GM12878 (cell line): ENCODE data around the gene NAA35. TPM values are rescaled to one million over a fixed set of nuclear protein-coding genes. Genes with fewer than 3 reads are reported as not detected.

Source experiments
- ATAC-seq: fragments of 200-7000 bp; cut with Tn5 transposase; 3 replicates; pipeline ENCODE4 v1.9.1; 2020; ENCODE audit warnings: mild to moderate bottlenecking, moderate library complexity
- BruUV-seq: library from RNA; stranded (reverse); fragments of 400-500 nt; replicated peaks from 2 replicates; lab custom pipeline; 2021; lab: Mats Ljungman, UMichigan
- CTCF ChIA-PET: fragments of 300-600 bp; sonication (Branson Sonifier 250); formaldehyde crosslinking; extraction: SDS; loops from one replicate; lab custom pipeline; 2021; ENCODE audit warnings: inconsistent platforms; lab: Yijun Ruan, JAX
- POLR2A ChIA-PET: fragments of 350-600 bp; formaldehyde crosslinking; extraction: SDS; loops from one replicate; lab custom pipeline; 2021; ENCODE audit warnings: inconsistent platforms; lab: Charles Lee
- RAD21 ChIA-PET: fragments of 300-600 bp; sonication (Branson Sonifier 250); formaldehyde crosslinking; loops from one replicate; lab custom pipeline; 2023; ENCODE audit warnings: antibody characterized with exemption; ENCODE audit not compliant: unreplicated experiment; lab: Charles Lee
- SMC1A ChIA-PET: fragments of 300-600 bp; sonication (Branson Sonifier 250); formaldehyde crosslinking; loops from one replicate; lab custom pipeline; 2023; ENCODE audit not compliant: unreplicated experiment, uncharacterized antibody; lab: Charles Lee
- DNase-seq: peaks from one replicate; pipeline ENCODE4 v3.0.0-alpha.2; 2011; ENCODE audit warnings: low read depth, low spot score
- FAIRE-seq: peaks from 3 replicates; lab custom pipeline; 2011; peaks lifted over from hg19 to GRCh38; lab: Jason Lieb, UNC
- H2AFZ ChIP-seq: 2 replicates; pipeline ENCODE4 v1.6.0; 2011; ENCODE audit warnings: low read depth, low read length, control low read depth; ENCODE audit not compliant: control insufficient read depth
- H3K27ac ChIP-seq: 2 replicates; pipeline ENCODE4 v1.5.1; 2011; ENCODE audit warnings: control low read depth; ENCODE audit not compliant: control insufficient read depth, insufficient read depth
- H3K27me3 ChIP-seq, 2 experiments: replicated peaks in 1 of 2; 2 replicates each; pipeline versions ENCODE4 v1.6.0 to v1.6.1; 2011; ENCODE audit warnings: low read length in 1 of 2; ENCODE audit not compliant: control insufficient read depth in 2 of 2, insufficient read depth in 2 of 2
- H3K36me3 ChIP-seq, 2 experiments: 2 replicates each; pipeline ENCODE4 v1.5.1; 2011; ENCODE audit warnings: low read length in 1 of 2; ENCODE audit not compliant: control insufficient read depth in 2 of 2, insufficient read depth in 2 of 2
- H3K4me1 ChIP-seq: 2 replicates; pipeline ENCODE4 v1.6.1; 2011; ENCODE audit warnings: mild to moderate bottlenecking, low read length, moderate library complexity, mixed read lengths; ENCODE audit not compliant: control insufficient read depth, insufficient read depth
- H3K4me2 ChIP-seq: 2 replicates; pipeline ENCODE4 v1.6.0; 2011; ENCODE audit warnings: control low read depth; ENCODE audit not compliant: control insufficient read depth, insufficient read depth
- H3K4me3 ChIP-seq: fragments of 200-600 bp; sonication (generic); 2 replicates; pipeline ENCODE4 v1.5.1; 2016
- H3K79me2 ChIP-seq: 2 replicates; pipeline ENCODE4 v1.6.0; 2011; ENCODE audit warnings: low read length; ENCODE audit not compliant: control insufficient read depth, insufficient read depth
- H3K9ac ChIP-seq: 2 replicates; pipeline ENCODE4 v1.8.0; 2011; ENCODE audit warnings: low read length, control low read depth, mixed read lengths; ENCODE audit not compliant: control insufficient read depth, insufficient read depth
- H3K9me3 ChIP-seq: replicated peaks from 3 replicates; pipeline ENCODE4 v1.5.1; 2011; ENCODE audit warnings: mild to moderate bottlenecking, low read length; ENCODE audit not compliant: control insufficient read depth, insufficient read depth
- H4K20me1 ChIP-seq: 2 replicates; pipeline ENCODE4 v1.6.0; 2011; ENCODE audit not compliant: control insufficient read depth, insufficient read depth
- ATF7 ChIP-seq: fragments of 450-650 bp; IDR thresholded peaks from 2 replicates; pipeline ENCODE4 v1.6.1; 2016; ENCODE audit warnings: low read depth, mild to moderate bottlenecking
- CBX3 ChIP-seq: fragments of 200-600 bp; sonication (generic); IDR thresholded peaks from 2 replicates; pipeline ENCODE4 v1.6.1; 2016; ENCODE audit warnings: low read depth, borderline replicate concordance
- ETV6 ChIP-seq, 2 experiments: fragments of 450-650 bp in 1 of 2; IDR thresholded peaks in 1 of 2; conservative IDR thresholded peaks in 1 of 2; 2 replicates each; pipeline ENCODE4 v1.6.1; 2014; ENCODE audit warnings: antibody characterized with exemption in 1 of 2, borderline replicate concordance in 1 of 2, low read depth in 1 of 2, mild to moderate bottlenecking in 1 of 2, moderate library complexity in 1 of 2
- LARP7 ChIP-seq: fragments of 450-650 bp; IDR thresholded peaks from 2 replicates; pipeline ENCODE4 v1.6.1; 2017; ENCODE audit warnings: mild to moderate bottlenecking
- RAD21 ChIP-seq: IDR thresholded peaks from 2 replicates; pipeline ENCODE4 v1.6.1; 2011; ENCODE audit warnings: mild to moderate bottlenecking, low read depth, low read length, moderate library complexity; ENCODE audit not compliant: insufficient read depth
- SPI1 ChIP-seq: IDR thresholded peaks from 2 replicates; pipeline ENCODE4 v1.6.1; 2011; ENCODE audit warnings: low read depth, mild to moderate bottlenecking, low read length, moderate library complexity, borderline replicate concordance; ENCODE audit not compliant: insufficient read depth
- ZNF622 ChIP-seq: fragments of 450-650 bp; IDR thresholded peaks from 2 replicates; pipeline ENCODE4 v1.6.1; 2017; ENCODE audit warnings: mild to moderate bottlenecking, inconsistent platforms
- WGBS: methylation state at CpG from one replicate; pipeline ENCODE4 v1.1.6; 2016; ENCODE audit warnings: low lambda C conversion rate; ENCODE audit not compliant: insufficient replicate concordance, insufficient coverage; ENCODE audit errors: missing lambda C conversion rate; 5-methylcytosine and 5-hydroxymethylcytosine counted together
- in situ Hi-C: fragments of 300-500 bp; cut with MboI; formaldehyde crosslinking; loops from 9 replicates; pipeline ENCODE4 v1.14.3; 2018; ENCODE audit warnings: mixed read lengths
- intact Hi-C: fragments of 100-400 bp; cut with micrococcal nuclease; formaldehyde crosslinking; loops from one replicate; pipeline ENCODE4 v1.14.2; 2022; ENCODE audit not compliant: unreplicated experiment
- polyA plus RNA-seq, 11 experiments: library from polyadenylated mRNA; depleted of rRNA in 4 of 11; unstranded in 6 of 11; stranded (reverse) in 5 of 11; fragments of >200 nt; fragmentation: Nextera tagmentation in 4 of 11; fragmentation: Illumina TruSeq in 1 of 11; extraction: Ambion mirVana in 4 of 11; extraction: Trizol in 1 of 11; gene quantifications; 1 replicate in 1 of 11; 2 replicates in 10 of 11; pipeline versions ENCODE4 v1.2.1 to v1.2.3, GENCODE V29; 2011 to 2016; ENCODE audit warnings: inconsistent platforms in 2 of 11, missing spikeins in 2 of 11, low read depth in 1 of 11
- total RNA-seq, 4 experiments: library from RNA; depleted of rRNA in 3 of 4; stranded (reverse); fragments of >200 nt in 3 of 4; fragmentation: Illumina TruSeq in 1 of 4; extraction: Trizol in 1 of 4; gene quantifications; 2 replicates each; pipeline versions ENCODE4 v1.2.1 to v1.2.3, GENCODE V29; 2013 to 2021
- TF ChIP-seq, protein P1 (sequence below): fragments of 450-650 bp; formaldehyde crosslinking; IDR thresholded peaks from 2 replicates; pipeline ENCODE4 v1.5.0; 2022; ENCODE audit warnings: mild to moderate bottlenecking, missing genetic modification characterization

NAA35 gene
- total and polyA plus RNA-seq, 10 of the 15 experiments (the other 5 are each of a cell fraction or from before 2014, with no cell fraction given), result 15.5 to 38.0 (median 26.9) TPM

DNA sequence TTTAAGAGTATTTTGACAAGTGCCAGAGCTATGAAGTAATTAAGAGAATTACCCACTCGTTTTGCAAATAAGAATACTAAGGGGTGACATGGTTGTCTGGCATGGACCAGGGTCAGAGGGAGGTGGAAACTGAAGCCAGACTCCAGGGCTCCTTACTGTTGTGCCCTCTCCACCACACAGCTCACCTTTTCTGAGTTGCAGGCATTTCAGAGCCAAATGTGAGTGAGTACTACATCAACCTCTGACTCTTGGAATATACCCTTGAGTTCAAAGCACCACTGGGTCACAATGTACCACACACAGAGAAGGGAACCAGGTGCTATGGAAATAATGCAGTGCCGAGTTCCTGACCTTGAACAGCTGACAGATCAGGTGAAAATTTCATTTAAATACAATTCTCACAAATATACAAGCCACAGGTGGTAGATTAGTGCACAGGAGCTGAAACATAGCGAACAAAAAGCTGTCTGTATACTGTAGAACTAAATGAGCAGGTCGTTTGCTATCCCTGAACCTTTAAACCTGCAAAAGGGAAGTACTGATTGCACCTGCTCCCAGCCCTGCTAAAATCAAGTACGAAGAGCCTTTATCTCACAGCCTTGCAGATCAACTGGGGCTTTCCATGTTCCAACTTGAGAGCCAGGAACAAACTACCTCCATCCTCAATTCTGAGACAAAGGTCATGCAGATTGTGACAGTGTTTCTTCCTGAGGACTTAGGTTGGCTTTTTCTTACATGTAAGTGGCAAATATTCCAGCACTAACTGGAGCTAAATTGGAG, 101.4 kb downstream of the NAA35 start:
- no peaks in the 10 kb centered on the region for H3K79me2 ChIP-seq
- H3K4me3 ChIP-seq, result no peak overlapping the region
- WGBS, result 14% methylated on average over 5 of the region's 5 CpGs
- ChIA-PET POLR2A (no interaction called here), SMC1A (no interaction called here), CTCF (no interaction called here), RAD21 (no interaction called here)
- FAIRE-seq (no peak), ATAC-seq (no peak), DNase-seq (no peak)
- no peak overlapping the region for H2AFZ ChIP-seq
- H3K36me3 ChIP-seq, result no peaks in the 10 kb centered on the region
- no peak overlapping the region for H3K9ac ChIP-seq
- no peak for TF ChIP-seq LARP7
- H3K4me1 ChIP-seq, result no peaks in the 10 kb centered on the region
- no TSS peak for BruUV-seq
- no peaks in the 10 kb centered on the region for H3K27me3 ChIP-seq
- H4K20me1 ChIP-seq, result no peaks in the 10 kb centered on the region
- no peak overlapping the region for H3K4me2 ChIP-seq
- H3K9me3 ChIP-seq, result no peaks in the 10 kb centered on the region
- no peak overlapping the region for H3K27ac ChIP-seq
- intact Hi-C loops, result no loop called here
- in situ Hi-C loops, result no loop called here

GRCh38 chr9:86043586-86043985, 102.6 kb downstream of the NAA35 start:
- POLR2A ChIA-PET, result no interaction called here
- RAD21 ChIA-PET, result no interaction called here
- no peak for TF ChIP-seq CBX3
- no peak for TF ChIP-seq ATF7
- TF ChIP-seq, protein P1, sequence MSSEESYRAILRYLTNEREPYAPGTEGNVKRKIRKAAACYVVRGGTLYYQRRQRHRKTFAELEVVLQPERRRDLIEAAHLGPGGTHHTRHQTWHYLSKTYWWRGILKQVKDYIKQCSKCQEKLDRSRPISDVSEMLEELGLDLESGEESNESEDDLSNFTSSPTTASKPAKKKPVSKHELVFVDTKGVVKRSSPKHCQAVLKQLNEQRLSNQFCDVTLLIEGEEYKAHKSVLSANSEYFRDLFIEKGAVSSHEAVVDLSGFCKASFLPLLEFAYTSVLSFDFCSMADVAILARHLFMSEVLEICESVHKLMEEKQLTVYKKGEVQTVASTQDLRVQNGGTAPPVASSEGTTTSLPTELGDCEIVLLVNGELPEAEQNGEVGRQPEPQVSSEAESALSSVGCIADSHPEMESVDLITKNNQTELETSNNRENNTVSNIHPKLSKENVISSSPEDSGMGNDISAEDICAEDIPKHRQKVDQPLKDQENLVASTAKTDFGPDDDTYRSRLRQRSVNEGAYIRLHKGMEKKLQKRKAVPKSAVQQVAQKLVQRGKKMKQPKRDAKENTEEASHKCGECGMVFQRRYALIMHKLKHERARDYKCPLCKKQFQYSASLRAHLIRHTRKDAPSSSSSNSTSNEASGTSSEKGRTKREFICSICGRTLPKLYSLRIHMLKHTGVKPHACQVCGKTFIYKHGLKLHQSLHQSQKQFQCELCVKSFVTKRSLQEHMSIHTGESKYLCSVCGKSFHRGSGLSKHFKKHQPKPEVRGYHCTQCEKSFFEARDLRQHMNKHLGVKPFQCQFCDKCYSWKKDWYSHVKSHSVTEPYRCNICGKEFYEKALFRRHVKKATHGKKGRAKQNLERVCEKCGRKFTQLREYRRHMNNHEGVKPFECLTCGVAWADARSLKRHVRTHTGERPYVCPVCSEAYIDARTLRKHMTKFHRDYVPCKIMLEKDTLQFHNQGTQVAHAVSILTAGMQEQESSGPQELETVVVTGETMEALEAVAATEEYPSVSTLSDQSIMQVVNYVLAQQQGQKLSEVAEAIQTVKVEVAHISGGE (CRISPR knock-in tag), result no peak
- TF ChIP-seq RAD21, result no peak
- TF ChIP-seq ZNF622, result no peak
- no peak for TF ChIP-seq SPI1
- TF ChIP-seq ETV6 (conservative IDR thresholded peaks at IDR 0.05 in 1 of 2, IDR thresholded peaks at IDR 0.05 in 1 of 2; ENCODE audit: borderline replicate concordance in 1 of 2, low read depth in 1 of 2), result no peak

More at GRCh38 chr9:86043586-86043985, 102.6 kb downstream of the NAA35 start:
- no peaks in the 10 kb centered on the region for H3K79me2 ChIP-seq
- H3K9me3 ChIP-seq, result no peaks in the 10 kb centered on the region
- H3K4me2 ChIP-seq, result no peak overlapping the region
- no peaks in the 10 kb centered on the region for H3K36me3 ChIP-seq
- FAIRE-seq (no peak), ATAC-seq (no peak), DNase-seq (no peak)
- no peak overlapping the region for H2AFZ ChIP-seq
- H3K4me3 ChIP-seq, result no peak overlapping the region
- no peak overlapping the region for H3K27ac ChIP-seq
- CTCF ChIA-PET, result interaction anchor here (1.1 kb wide), 1 partner anchor 57 kb away, joined by 3 read pairs; no protein-coding TSS in a partner anchor
- WGBS, result 46% methylated on average over 5 of the region's 5 CpGs
- H3K4me1 ChIP-seq, result no peaks in the 10 kb centered on the region
- no peaks in the 10 kb centered on the region for H3K27me3 ChIP-seq
- intact Hi-C loops (no loop called here), in situ Hi-C loops (no loop called here)
- H3K9ac ChIP-seq, result no peak overlapping the region
- BruUV-seq, result no TSS peak
- SMC1A ChIA-PET, result interaction anchor here (1.1 kb wide), 1 partner anchor 160 kb away, joined by 3 read pairs; no protein-coding TSS in a partner anchor
- H4K20me1 ChIP-seq, result no peaks in the 10 kb centered on the region
